NT2/D1 (cell line): ENCODE data around the gene ING4.

Source experiments
- DNase-seq: peaks from one replicate; pipeline ENCODE4 v3.0.0-alpha.2; 2011; ENCODE audit warnings: low read depth, low spot score
- H3K27me3 ChIP-seq: 2 replicates; pipeline ENCODE4 v1.6.0; 2011; ENCODE audit warnings: mild to moderate bottlenecking; ENCODE audit not compliant: insufficient read length, insufficient read depth
- H3K36me3 ChIP-seq: 2 replicates; pipeline ENCODE4 v1.6.1; 2011; ENCODE audit warnings: mild to moderate bottlenecking, low read length, mixed read lengths; ENCODE audit not compliant: insufficient read depth, insufficient read length
- H3K4me1 ChIP-seq: 2 replicates; pipeline ENCODE4 v1.5.1; 2011; ENCODE audit not compliant: insufficient read depth, insufficient read length
- H3K4me3 ChIP-seq: 2 replicates; pipeline ENCODE4 v1.5.1; 2011; ENCODE audit warnings: low read depth; ENCODE audit not compliant: insufficient read length
- H3K9ac ChIP-seq: 2 replicates; pipeline ENCODE4 v1.6.0; 2011; ENCODE audit warnings: low read depth; ENCODE audit not compliant: insufficient read length
- H3K9me3 ChIP-seq: 2 replicates; pipeline ENCODE4 v1.5.1; 2011; ENCODE audit warnings: mild to moderate bottlenecking, low read length; ENCODE audit not compliant: insufficient read depth
- SUZ12 ChIP-seq: IDR thresholded peaks from 2 replicates; pipeline ENCODE4 v1.6.1; 2011; ENCODE audit not compliant: insufficient read length, insufficient read depth; ENCODE audit errors: extremely low read depth
- YY1 ChIP-seq: IDR thresholded peaks from 2 replicates; pipeline ENCODE4 v1.6.1; 2011; ENCODE audit not compliant: insufficient read length, insufficient read depth
- ZNF274 ChIP-seq: IDR thresholded peaks from 2 replicates; pipeline ENCODE4 v1.6.1; 2011; ENCODE audit warnings: mild to moderate bottlenecking, low read depth, low read length

Gene ING4

GRCh38 chr12:6685814-6686213 is 22.9 kb upstream of the ING4 start:
- Histone ChIP-seq H3K9me3 (no peaks in the 10 kb centered on the region), H3K9ac (no peak overlapping the region), H3K4me1 (peaks cover 2% of the 10 kb centered on the region), H3K4me3 (no peak overlapping the region), H3K36me3 (peaks cover 59% of the 10 kb centered on the region), H3K27me3 (no peaks in the 10 kb centered on the region)
- DNase-seq = no peak
- TF ChIP-seq YY1 (no peak), ZNF274 (no peak), SUZ12 (no peak)

GRCh38 chr12:6684609-6685008 is 21.7 kb upstream of the ING4 start:
- H3K27me3 ChIP-seq = no peaks in the 10 kb centered on the region
- H3K4me3 ChIP-seq = no peak overlapping the region
- H3K9ac ChIP-seq = no peak overlapping the region
- H3K9me3 ChIP-seq = no peaks in the 10 kb centered on the region
- peaks cover 68% of the 10 kb centered on the region for H3K36me3 ChIP-seq
- peak; percentile 76 for DNase-seq
- H3K4me1 ChIP-seq = peaks cover 2% of the 10 kb centered on the region
- no peak for TF ChIP-seq ZNF274
- no peak for TF ChIP-seq SUZ12
- TF ChIP-seq YY1 = no peak

GRCh38 chr12:6676962-6677361 is 14.0 kb upstream of the ING4 start:
- H3K36me3 ChIP-seq = peaks cover 98% of the 10 kb centered on the region
- no peaks in the 10 kb centered on the region for H3K9me3 ChIP-seq
- no peak overlapping the region for H3K4me3 ChIP-seq
- no peak for TF ChIP-seq SUZ12
- no peak for TF ChIP-seq ZNF274
- no peak for TF ChIP-seq YY1
- no peaks in the 10 kb centered on the region for H3K27me3 ChIP-seq
- DNase-seq = no peak
- H3K4me1 ChIP-seq = no peaks in the 10 kb centered on the region
- H3K9ac ChIP-seq = no peak overlapping the region

GRCh38 chr12:6672143-6672542 is 9.2 kb upstream of the ING4 start:
- DNase-seq = no peak
- no peaks in the 10 kb centered on the region for H3K4me1 ChIP-seq
- no peaks in the 10 kb centered on the region for H3K27me3 ChIP-seq
- no peaks in the 10 kb centered on the region for H3K9me3 ChIP-seq
- H3K9ac ChIP-seq = no peak overlapping the region
- peaks cover 100% of the 10 kb centered on the region for H3K36me3 ChIP-seq
- no peak overlapping the region for H3K4me3 ChIP-seq
- no peak for TF ChIP-seq SUZ12
- TF ChIP-seq ZNF274 = no peak
- no peak for TF ChIP-seq YY1

- Histone ChIP-seq H3K4me3 (no peak overlapping the region), H3K4me1 (no peaks in the 10 kb centered on the region), H3K27me3 (no peaks in the 10 kb centered on the region), H3K9ac (no peak overlapping the region), H3K36me3 (peaks cover 70% of the 10 kb centered on the region), H3K9me3 (no peaks in the 10 kb centered on the region)
- no peak for TF ChIP-seq ZNF274
- TF ChIP-seq SUZ12 = no peak
- no peak for TF ChIP-seq YY1
- no peak for DNase-seq
These were observed 4.8 kb upstream of the ING4 start for GRCh38 chr12:6667559-6668210.

GRCh38 chr12:6666211-6666610 is 3.3 kb upstream of the ING4 start:
- no peak overlapping the region for H3K9ac ChIP-seq
- no peaks in the 10 kb centered on the region for H3K9me3 ChIP-seq
- no peaks in the 10 kb centered on the region for H3K27me3 ChIP-seq
- DNase-seq = no peak
- no peak overlapping the region for H3K4me3 ChIP-seq
- no peak for TF ChIP-seq SUZ12
- TF ChIP-seq ZNF274 = no peak
- TF ChIP-seq YY1 = no peak
- peaks cover 56% of the 10 kb centered on the region for H3K36me3 ChIP-seq
- H3K4me1 ChIP-seq = no peaks in the 10 kb centered on the region

GRCh38 chr12:6664902-6665301 is 2.0 kb upstream of the ING4 start:
- Histone ChIP-seq H3K27me3 (no peaks in the 10 kb centered on the region), H3K4me3 (no peak overlapping the region), H3K36me3 (peaks cover 43% of the 10 kb centered on the region), H3K9ac (no peak overlapping the region), H3K4me1 (no peaks in the 10 kb centered on the region), H3K9me3 (no peaks in the 10 kb centered on the region)
- no peak for TF ChIP-seq YY1
- TF ChIP-seq SUZ12 = no peak
- no peak for TF ChIP-seq ZNF274
- no peak for DNase-seq

- H3K27me3 ChIP-seq = no peaks in the 10 kb centered on the region
- TF ChIP-seq ZNF274 (no peak), SUZ12 (no peak), YY1 (no peak)
- peaks cover 30% of the 10 kb centered on the region for H3K36me3 ChIP-seq
- peak overlapping the region; percentile 77 for H3K4me3 ChIP-seq
- DNase-seq = no peak
- H3K4me1 ChIP-seq = no peaks in the 10 kb centered on the region
- H3K9ac ChIP-seq = peak overlapping the region; percentile 78
- no peaks in the 10 kb centered on the region for H3K9me3 ChIP-seq
These were observed 365 bp downstream of the ING4 start for GRCh38 chr12:6662602-6662905.
